HG03460 (cell line): ENCODE measurements around the gene MGAT5B.

Experiments
- ATAC-seq: cut with Tn5 transposase; IDR thresholded peaks from one replicate; pipeline ENCODE4 v1.9.1; 2021; ENCODE audit not compliant: unreplicated experiment

The MGAT5B gene

GRCh38 chr17:76924345-76925342 is 56.4 kb downstream of the MGAT5B start:
- no peak for ATAC-seq

- no peak for ATAC-seq
Observed at GRCh38 chr17:76925441-76925891, 57.3 kb downstream of the MGAT5B start.

GRCh38 chr17:76926237-76926866 is 58.1 kb downstream of the MGAT5B start:
- no peak for ATAC-seq

- no peak for ATAC-seq
Observed at GRCh38 chr17:76927577-76927976, 59.4 kb downstream of the MGAT5B start.

DNA sequence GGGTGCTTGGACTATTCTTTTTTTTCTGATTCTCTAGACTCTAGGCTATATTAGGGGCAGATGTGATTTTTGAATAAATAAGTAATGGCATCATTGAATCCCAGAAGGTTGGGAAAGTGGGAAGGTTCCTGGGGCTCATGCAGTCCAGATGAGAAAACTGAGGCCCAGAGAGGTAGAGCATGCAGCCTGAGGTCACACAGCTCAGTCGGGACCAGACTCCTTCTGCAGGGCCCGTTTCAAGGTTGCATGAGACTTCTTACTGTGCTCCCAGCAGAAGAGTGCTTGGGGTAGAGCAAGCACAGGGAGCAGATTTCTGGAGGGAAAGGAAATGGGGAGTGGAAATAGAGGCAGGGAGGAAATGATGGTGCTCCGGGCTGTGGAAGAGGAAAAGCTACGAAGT is 59.8 kb downstream of the MGAT5B start:
- ATAC-seq, result no peak

DNA sequence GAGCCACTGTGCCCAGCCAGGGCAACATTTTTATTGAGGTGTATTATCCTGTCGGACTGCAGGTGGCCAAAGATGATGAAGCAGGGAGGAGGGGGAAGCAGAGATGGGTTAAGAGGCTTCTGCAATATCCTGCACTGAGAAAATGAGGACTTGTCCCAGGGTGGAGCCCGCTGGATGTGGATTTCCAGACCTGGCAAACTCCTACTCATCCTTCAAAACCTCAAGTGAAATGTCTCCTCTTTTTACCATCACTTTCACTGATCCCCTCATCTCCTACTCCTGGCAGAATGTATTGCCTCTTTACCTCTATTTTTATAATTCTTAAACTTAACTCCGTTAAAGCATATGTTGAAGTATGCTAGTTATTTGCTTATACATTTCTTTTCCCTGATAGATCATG is 60.9 kb downstream of the MGAT5B start:
- ATAC-seq, result no peak

GRCh38 chr17:76929601-76930000 is 61.4 kb downstream of the MGAT5B start:
- no peak for ATAC-seq

GRCh38 chr17:76930107-76930506 is 61.9 kb downstream of the MGAT5B start:
- no peak for ATAC-seq

- no peak for ATAC-seq
Observed at GRCh38 chr17:76932402-76933333, 64.5 kb downstream of the MGAT5B start.

DNA sequence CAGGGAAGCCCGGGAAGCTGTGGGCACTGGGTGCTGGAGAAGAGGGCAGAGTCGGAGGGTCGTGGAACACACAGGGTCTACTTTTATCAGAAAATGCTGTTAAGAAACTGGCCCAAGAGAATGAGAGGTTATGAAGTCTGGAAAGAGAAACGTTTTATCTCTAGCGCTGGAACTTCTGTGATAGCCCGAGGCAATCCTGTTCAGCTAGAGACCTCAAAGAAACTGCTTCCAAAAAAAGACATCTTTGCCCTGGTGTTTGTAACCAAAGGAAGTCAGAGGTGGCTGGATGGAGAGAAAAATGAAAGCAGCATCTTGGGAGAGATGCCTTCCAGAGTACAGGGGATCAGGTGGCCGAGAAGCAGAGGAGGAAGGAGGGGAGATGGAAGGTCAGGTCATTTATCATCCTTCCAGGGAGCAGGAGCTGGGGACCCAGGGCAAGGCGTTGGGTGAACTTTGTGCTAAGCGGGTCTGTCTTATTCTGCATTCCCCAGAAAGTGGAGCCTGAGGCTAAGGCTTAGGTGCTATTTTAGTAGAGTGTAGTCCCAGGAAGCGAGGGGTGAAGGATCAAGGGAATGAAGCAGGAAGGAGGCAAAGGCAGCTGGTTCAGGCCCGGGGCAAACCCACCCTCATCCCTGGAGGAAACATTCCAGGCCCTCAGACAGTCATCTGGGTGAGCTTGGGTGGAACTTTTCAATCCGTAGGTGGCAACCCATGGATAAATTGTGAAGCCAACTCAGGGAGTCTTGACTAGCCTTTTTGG is 66.5 kb downstream of the MGAT5B start:
- no peak for ATAC-seq

- ATAC-seq, result no peak
Observed at GRCh38 chr17:76935331-76935730, 67.1 kb downstream of the MGAT5B start.

DNA sequence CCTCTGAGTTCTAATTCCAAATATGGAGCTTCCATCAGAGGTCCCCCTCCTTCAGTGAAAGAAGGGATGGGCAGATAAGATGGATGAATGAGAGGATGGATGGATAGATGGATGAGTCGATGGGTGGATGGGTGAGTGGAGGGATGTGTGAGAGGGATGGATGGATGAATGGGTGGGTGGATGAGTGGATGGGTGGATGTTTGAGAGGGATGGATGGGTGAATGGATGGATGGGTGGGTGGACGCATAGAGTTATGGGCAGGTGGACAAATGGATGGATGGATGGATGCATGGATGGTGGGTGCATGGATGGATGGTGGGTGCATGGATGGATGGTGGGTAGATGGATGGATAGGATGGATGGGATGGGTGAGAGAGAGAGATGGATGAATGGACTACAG is 69.0 kb downstream of the MGAT5B start:
- no peak for ATAC-seq

- ATAC-seq, result no peak
Observed at GRCh38 chr17:76938009-76938408, 69.8 kb downstream of the MGAT5B start.

DNA sequence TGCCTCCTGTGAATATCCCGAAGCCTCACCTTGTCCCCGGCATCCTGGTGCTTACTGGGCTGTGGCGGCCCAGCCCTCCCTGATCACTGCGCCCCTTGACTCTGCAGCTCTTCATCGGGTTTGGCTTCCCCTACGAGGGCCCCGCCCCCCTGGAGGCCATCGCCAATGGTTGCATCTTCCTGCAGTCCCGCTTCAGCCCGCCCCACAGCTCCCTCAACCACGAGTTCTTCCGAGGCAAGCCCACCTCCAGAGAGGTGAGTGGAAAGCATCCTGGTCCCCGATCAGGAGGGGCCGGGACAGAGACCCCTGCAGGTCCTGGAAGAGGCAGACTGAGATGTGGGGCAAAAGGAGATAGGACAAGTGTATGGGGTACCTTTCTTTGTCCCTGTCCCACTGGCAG is 72.1 kb downstream of the MGAT5B start:
- ATAC-seq, result no peak

- ATAC-seq, result no peak
Observed at GRCh38 chr17:76940738-76941350, 72.6 kb downstream of the MGAT5B start.

GRCh38 chr17:76943202-76943601 is 75.0 kb downstream of the MGAT5B start:
- ATAC-seq, result no peak

DNA sequence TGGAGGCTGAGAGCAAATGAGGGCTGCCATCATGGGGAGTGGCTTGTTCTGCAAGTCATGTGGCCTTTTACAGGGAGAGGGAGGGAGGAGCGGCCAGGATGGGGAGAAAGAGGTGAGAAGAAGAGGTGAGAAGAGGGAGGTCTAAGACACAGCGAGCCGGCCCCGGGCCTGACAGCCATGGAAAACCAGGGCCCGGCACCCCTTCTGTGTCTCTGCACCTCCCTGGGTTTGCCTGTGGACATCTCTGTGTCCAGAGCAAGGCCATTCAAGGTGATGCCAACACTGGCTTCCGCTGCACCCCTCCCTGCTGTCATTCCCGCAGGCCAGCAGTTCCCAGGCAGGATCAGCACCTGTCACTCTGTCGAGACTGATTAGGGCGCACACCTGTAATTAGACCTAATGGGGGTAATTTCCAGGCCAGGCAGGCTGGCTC is 75.6 kb downstream of the MGAT5B start:
- no peak for ATAC-seq

DNA sequence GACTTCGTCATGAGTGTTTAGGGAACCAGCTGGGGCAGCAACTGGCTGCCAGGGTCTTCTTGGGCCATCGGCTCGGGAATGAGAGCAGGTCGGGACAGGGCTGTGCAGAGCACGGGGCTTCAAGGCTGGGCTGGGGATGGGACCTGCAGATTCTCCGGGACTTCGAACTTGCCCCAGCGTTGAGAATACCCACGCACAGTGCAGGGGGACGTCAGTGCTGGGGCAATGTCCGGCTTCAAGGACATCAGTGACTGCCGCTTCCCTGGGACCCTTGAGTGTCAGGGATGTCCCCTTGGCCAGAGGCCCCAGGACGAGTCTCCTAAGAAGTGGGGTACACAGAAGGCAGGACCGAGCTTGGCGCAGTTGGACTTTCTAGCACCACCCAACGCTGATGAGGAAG is 76.3 kb downstream of the MGAT5B start:
- ATAC-seq, result no peak

DNA sequence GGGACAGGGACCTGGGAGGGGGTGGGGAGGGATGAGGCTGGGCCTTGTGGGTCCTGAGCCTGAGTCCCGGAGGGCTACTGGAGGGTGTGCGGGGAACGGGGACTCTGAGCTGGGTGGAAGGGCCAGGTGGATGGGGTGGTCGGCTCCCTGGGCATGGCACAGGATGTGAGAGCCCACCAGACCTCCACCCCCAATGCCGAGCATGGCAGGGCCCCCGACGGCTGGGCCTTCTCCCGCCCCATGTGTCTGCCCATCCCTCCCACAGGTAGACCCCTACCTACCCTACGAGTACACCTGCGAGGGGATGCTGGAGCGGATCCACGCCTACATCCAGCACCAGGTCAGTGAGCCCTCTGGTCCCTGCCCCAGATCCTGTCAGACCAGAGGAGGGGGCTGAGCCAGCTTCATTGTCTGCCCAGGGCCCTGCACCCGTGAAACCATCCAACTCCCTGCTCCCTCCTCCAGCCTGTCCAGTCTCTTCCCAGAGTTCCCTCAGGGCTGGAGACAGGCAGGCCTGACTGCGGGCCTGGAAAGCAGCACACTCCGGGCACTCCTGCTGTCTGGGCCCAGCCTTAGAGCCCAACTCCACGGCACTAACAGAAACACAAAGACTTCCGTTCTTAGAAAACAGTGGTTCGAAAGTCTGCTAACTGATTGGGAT is 78.0 kb downstream of the MGAT5B start:
- ATAC-seq, result no peak
